Fibroblast of lung (primary cell): ENCODE measurements around the gene CACFD1. TPM values are rescaled to one million over a fixed set of nuclear protein-coding genes. Genes with fewer than 3 reads are reported as not detected.

Experiments
- DNase-seq, 2 donors: peaks; one replicate each; pipeline versions ENCODE4 v3.0.0 to v3.0.0-alpha.2; 2010; ENCODE audit warnings: low read depth in 2 of 2
- H2AFZ ChIP-seq: 2 replicates; pipeline ENCODE4 v1.5.1; 2012; ENCODE audit warnings: low read length, control low read depth, inconsistent platforms
- H3K27ac ChIP-seq: 2 replicates; pipeline ENCODE4 v1.5.1; 2011; ENCODE audit warnings: low read length, control low read depth; ENCODE audit not compliant: insufficient read depth
- H3K27me3 ChIP-seq: 2 replicates; pipeline ENCODE4 v1.5.1; 2011; ENCODE audit warnings: mild to moderate bottlenecking, low read length; ENCODE audit not compliant: control insufficient read depth, insufficient read depth
- H3K36me3 ChIP-seq: 2 replicates; pipeline ENCODE4 v1.5.1; 2011; ENCODE audit warnings: low read length; ENCODE audit not compliant: control insufficient read depth, insufficient read depth
- H3K4me1 ChIP-seq: 2 replicates; pipeline ENCODE4 v1.5.1; 2011; ENCODE audit warnings: low read length; ENCODE audit not compliant: control insufficient read depth, insufficient read depth; ENCODE audit errors: extremely low read depth
- H3K4me2 ChIP-seq: 2 replicates; pipeline ENCODE4 v1.5.1; 2011; ENCODE audit warnings: low read length, control low read depth; ENCODE audit not compliant: insufficient read depth; ENCODE audit errors: extremely low read depth
- H3K4me3 ChIP-seq, 4 experiments: fragments of 200-600 bp in 1 of 4; sonication (generic) in 1 of 4; replicated peaks in 1 of 4; 2 replicates each; pipeline ENCODE4 v1.5.1; 2011 to 2016; ENCODE audit warnings: low read length in 4 of 4, low read depth in 3 of 4, mild to moderate bottlenecking in 3 of 4, control low read depth in 2 of 4, inconsistent platforms in 1 of 4, mixed read lengths in 1 of 4; ENCODE audit not compliant: insufficient read depth in 1 of 4; ENCODE audit errors: control extremely low read depth in 1 of 4
- H3K79me2 ChIP-seq: 2 replicates; pipeline ENCODE4 v1.5.1; 2012; ENCODE audit warnings: mild to moderate bottlenecking, low read length, inconsistent platforms; ENCODE audit not compliant: control insufficient read depth, insufficient read depth
- H3K9ac ChIP-seq: 2 replicates; pipeline ENCODE4 v1.5.1; 2011; ENCODE audit warnings: mild to moderate bottlenecking, low read length, control low read depth; ENCODE audit not compliant: insufficient read depth
- H3K9me3 ChIP-seq: 2 replicates; pipeline ENCODE4 v1.5.1; 2012; ENCODE audit warnings: low read depth, low read length; ENCODE audit not compliant: control insufficient read depth, insufficient read depth
- H4K20me1 ChIP-seq: 2 replicates; pipeline ENCODE4 v1.5.1; 2011; ENCODE audit warnings: low read length; ENCODE audit not compliant: control insufficient read depth, insufficient read depth; ENCODE audit errors: extremely low read depth
- EZH2 ChIP-seq: IDR thresholded peaks from 2 replicates; pipeline ENCODE4 v1.5.1; 2012; ENCODE audit warnings: low read length, control low read depth, mild to moderate bottlenecking; ENCODE audit errors: missing control alignments
- polyA plus RNA-seq, 2 donors: library from polyadenylated mRNA; depleted of rRNA in 1 of 2; stranded (reverse) in 1 of 2; unstranded in 1 of 2; fragments of >200 nt; gene quantifications; 2 replicates each; pipeline ENCODE4 v1.2.1, GENCODE V29; 2011 to 2012; ENCODE audit warnings: missing spikeins in 1 of 2
- total RNA-seq: library from RNA; depleted of rRNA; stranded (reverse); fragments of >200 nt; gene quantifications from 2 replicates; pipeline ENCODE4 v1.2.1, GENCODE V29; 2014
- TF ChIP-seq, protein P1 (sequence below), 2 donors: IDR thresholded peaks in 1 of 2; conservative IDR thresholded peaks in 1 of 2; 1 replicate in 1 of 2; 2 replicates in 1 of 2; pipeline ENCODE4 v1.5.1; 2011 to 2012; ENCODE audit warnings: low read length in 2 of 2, control low read depth in 1 of 2, inconsistent platforms in 1 of 2, low read depth in 1 of 2, mild to moderate bottlenecking in 1 of 2

CACFD1 gene
- total and polyA plus RNA-seq, 2 donors (not counting 1 experiment from before 2014, with no cell fraction given), result 4.7 to 9.1 TPM

DNA sequence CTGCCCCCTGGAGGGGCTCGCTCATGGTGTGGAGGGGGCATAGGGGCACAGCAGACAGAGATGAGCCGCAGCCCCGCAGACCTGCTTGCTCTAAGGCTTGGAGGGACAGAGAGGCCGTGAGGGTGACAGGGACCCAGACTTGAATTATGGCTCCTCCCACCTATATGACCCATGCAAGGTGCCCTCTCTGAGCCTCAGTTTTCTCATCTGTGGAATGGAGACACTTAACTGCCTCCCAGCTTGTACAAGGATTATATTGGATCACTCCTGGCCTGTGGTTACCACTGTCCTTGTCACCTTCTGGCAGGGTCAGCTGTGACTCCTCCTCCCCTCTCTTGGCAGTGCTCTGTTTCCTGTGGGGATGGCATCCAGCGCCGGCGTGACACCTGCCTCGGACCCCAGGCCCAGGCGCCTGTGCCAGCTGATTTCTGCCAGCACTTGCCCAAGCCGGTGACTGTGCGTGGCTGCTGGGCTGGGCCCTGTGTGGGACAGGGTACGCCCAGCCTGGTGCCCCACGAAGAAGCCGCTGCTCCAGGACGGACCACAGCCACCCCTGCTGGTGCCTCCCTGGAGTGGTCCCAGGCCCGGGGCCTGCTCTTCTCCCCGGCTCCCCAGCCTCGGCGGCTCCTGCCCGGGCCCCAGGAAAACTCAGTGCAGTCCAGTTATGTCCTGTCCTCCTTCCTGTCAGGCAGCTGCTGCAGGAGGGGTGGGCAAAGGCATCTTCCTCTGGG lies 4.7 kb upstream of the CACFD1 start:
- DNase-seq, result no peak
- no peaks in the 10 kb centered on the region for H3K9me3 ChIP-seq
- no peaks in the 10 kb centered on the region for H3K4me1 ChIP-seq
- no peak overlapping the region for H2AFZ ChIP-seq
- no peaks in the 10 kb centered on the region for H3K79me2 ChIP-seq
- no peak overlapping the region for H3K9ac ChIP-seq
- no peaks in the 10 kb centered on the region for H3K27me3 ChIP-seq
- no peaks in the 10 kb centered on the region for H3K36me3 ChIP-seq
- H4K20me1 ChIP-seq, result no peaks in the 10 kb centered on the region
- H3K27ac ChIP-seq, result no peak overlapping the region
- no peak overlapping the region for H3K4me3 ChIP-seq
- TF ChIP-seq EZH2, result no peak
- TF ChIP-seq, protein P1, sequence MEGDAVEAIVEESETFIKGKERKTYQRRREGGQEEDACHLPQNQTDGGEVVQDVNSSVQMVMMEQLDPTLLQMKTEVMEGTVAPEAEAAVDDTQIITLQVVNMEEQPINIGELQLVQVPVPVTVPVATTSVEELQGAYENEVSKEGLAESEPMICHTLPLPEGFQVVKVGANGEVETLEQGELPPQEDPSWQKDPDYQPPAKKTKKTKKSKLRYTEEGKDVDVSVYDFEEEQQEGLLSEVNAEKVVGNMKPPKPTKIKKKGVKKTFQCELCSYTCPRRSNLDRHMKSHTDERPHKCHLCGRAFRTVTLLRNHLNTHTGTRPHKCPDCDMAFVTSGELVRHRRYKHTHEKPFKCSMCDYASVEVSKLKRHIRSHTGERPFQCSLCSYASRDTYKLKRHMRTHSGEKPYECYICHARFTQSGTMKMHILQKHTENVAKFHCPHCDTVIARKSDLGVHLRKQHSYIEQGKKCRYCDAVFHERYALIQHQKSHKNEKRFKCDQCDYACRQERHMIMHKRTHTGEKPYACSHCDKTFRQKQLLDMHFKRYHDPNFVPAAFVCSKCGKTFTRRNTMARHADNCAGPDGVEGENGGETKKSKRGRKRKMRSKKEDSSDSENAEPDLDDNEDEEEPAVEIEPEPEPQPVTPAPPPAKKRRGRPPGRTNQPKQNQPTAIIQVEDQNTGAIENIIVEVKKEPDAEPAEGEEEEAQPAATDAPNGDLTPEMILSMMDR (conservative IDR thresholded peaks at IDR 0.05 in 1 of 2, IDR thresholded peaks at IDR 0.05 in 1 of 2; ENCODE audit: low read depth in 1 of 2, low read length in 2 of 2), result no peak
- H3K4me2 ChIP-seq, result no peak overlapping the region

DNA sequence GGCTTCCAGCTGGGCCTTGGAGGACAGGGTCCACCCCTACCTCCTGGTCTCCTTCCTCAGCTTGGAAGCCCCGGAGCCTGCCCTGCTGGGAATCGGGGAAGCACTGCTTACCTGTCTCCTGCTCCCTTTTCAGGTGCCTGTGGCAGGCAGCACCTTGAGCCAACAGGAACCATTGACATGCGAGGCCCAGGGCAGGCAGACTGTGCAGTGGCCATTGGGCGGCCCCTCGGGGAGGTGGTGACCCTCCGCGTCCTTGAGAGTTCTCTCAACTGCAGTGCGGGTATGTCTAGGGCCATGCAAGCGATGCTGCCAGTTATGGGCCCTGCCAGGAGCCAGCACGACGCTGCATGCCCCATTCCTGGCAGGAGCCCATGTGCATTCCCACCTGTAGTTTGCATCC lies 3.8 kb upstream of the CACFD1 start:
- Histone ChIP-seq H3K27ac (no peak overlapping the region), H4K20me1 (no peaks in the 10 kb centered on the region), H3K27me3 (no peaks in the 10 kb centered on the region), H3K4me3 (no peak overlapping the region), H3K9ac (no peak overlapping the region), H3K4me2 (no peak overlapping the region), H2AFZ (no peak overlapping the region), H3K79me2 (no peaks in the 10 kb centered on the region), H3K9me3 (no peaks in the 10 kb centered on the region), H3K4me1 (peaks cover 5% of the 10 kb centered on the region), H3K36me3 (no peaks in the 10 kb centered on the region)
- TF ChIP-seq, protein P1 (conservative IDR thresholded peaks at IDR 0.05 in 1 of 2, IDR thresholded peaks at IDR 0.05 in 1 of 2; ENCODE audit: low read depth in 1 of 2, low read length in 2 of 2), result no peak
- TF ChIP-seq EZH2, result no peak
- no peak for DNase-seq

DNA sequence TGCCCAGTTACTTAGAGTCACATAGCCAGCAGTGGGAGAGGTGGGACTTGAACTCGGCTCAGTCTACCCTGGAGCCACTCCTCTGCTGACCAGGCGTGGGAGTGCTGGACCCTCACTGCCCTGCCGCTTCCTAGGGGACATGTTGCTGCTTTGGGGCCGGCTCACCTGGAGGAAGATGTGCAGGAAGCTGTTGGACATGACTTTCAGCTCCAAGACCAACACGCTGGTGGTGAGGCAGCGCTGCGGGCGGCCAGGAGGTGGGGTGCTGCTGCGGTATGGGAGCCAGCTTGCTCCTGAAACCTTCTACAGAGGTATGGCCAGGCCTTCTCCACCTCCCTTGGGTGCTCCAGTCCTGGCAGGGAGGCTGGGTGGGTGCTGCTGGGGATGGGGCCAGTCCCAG lies 3.4 kb upstream of the CACFD1 start:
- no peaks in the 10 kb centered on the region for H4K20me1 ChIP-seq
- H3K36me3 ChIP-seq, result no peaks in the 10 kb centered on the region
- no peak for DNase-seq
- peaks cover 5% of the 10 kb centered on the region for H3K4me1 ChIP-seq
- H3K27me3 ChIP-seq, result no peaks in the 10 kb centered on the region
- H3K9me3 ChIP-seq, result no peaks in the 10 kb centered on the region
- H3K79me2 ChIP-seq, result no peaks in the 10 kb centered on the region
- H2AFZ ChIP-seq, result no peak overlapping the region
- H3K9ac ChIP-seq, result no peak overlapping the region
- no peak overlapping the region for H3K4me3 ChIP-seq
- H3K4me2 ChIP-seq, result no peak overlapping the region
- H3K27ac ChIP-seq, result no peak overlapping the region
- no peak for TF ChIP-seq EZH2
- TF ChIP-seq, protein P1 (conservative IDR thresholded peaks at IDR 0.05 in 1 of 2, IDR thresholded peaks at IDR 0.05 in 1 of 2; ENCODE audit: low read depth in 1 of 2, low read length in 2 of 2), result no peak
